Activated CD8-positive, alpha-beta memory T cell treated with anti-CD3 and anti-CD28 coated beads, Interleukin-2, amount 50 U/mL, for 24 hours (primary cell): ENCODE measurements around the gene ZNF358.

Experiments
- DNase-seq: peaks from one replicate; pipeline ENCODE4 v3.0.0-alpha.2; 2020; ENCODE audit errors: extremely low read depth

ZNF358 gene

GRCh38 chr19:7520131-7521051 is 4.5 kb downstream of the ZNF358 start:
- DNase-seq: no peak

- no peak for DNase-seq
Measured at GRCh38 chr19:7521551-7522071, 5.7 kb downstream of the ZNF358 start.

GRCh38 chr19:7522072-7522922 is 6.4 kb downstream of the ZNF358 start, which contains the start of gene MCOLN1:
TSS of gene MCOLN1 (plus strand) at chr19:7522624. CDS start at chr19:7522751, 127 bp downstream.
- DNase-seq: peak; percentile 97

- DNase-seq: no peak
Measured at GRCh38 chr19:7522923-7523667, 7.2 kb downstream of the ZNF358 start.

- DNase-seq: no peak
Measured at GRCh38 chr19:7524523-7524922, 8.6 kb downstream of the ZNF358 start.

- no peak for DNase-seq
Measured at GRCh38 chr19:7524992-7525739, 9.3 kb downstream of the ZNF358 start.

GRCh38 chr19:7526059-7526929 is 10.4 kb downstream of the ZNF358 start:
- DNase-seq: no peak

GRCh38 chr19:7527516-7528191 is 11.8 kb downstream of the ZNF358 start:
- no peak for DNase-seq

GRCh38 chr19:7528192-7528519 is 12.3 kb downstream of the ZNF358 start:
- no peak for DNase-seq

- DNase-seq: no peak
Measured at GRCh38 chr19:7528522-7529245, 12.8 kb downstream of the ZNF358 start.

- no peak for DNase-seq
Measured at GRCh38 chr19:7529246-7529600, 13.3 kb downstream of the ZNF358 start.

- no peak for DNase-seq
Measured at GRCh38 chr19:7529610-7530490, 13.9 kb downstream of the ZNF358 start.

- no peak for DNase-seq
Measured at GRCh38 chr19:7533281-7533885, 17.5 kb downstream of the ZNF358 start.

- peak; percentile 61 for DNase-seq
Measured at GRCh38 chr19:7533925-7534480, 18.1 kb downstream of the ZNF358 start.

GRCh38 chr19:7534531-7535046 is 18.7 kb downstream of the ZNF358 start:
- DNase-seq: no peak

GRCh38 chr19:7535047-7535997 is 19.4 kb downstream of the ZNF358 start, which contains the start of gene PNPLA6:
TSS of gene PNPLA6 (plus strand) at chr19:7535717. CDS start at chr19:7535789, 72 bp downstream.
- peak; percentile 75 for DNase-seq
